NT2/D1 (cell line): ENCODE data around the gene VAMP5.

Experiments used
- DNase-seq: peaks from one replicate; pipeline ENCODE4 v3.0.0-alpha.2; 2011; ENCODE audit warnings: low read depth, low spot score
- H3K27me3 ChIP-seq: 2 replicates; pipeline ENCODE4 v1.6.0; 2011; ENCODE audit warnings: mild to moderate bottlenecking; ENCODE audit not compliant: insufficient read length, insufficient read depth
- H3K36me3 ChIP-seq: 2 replicates; pipeline ENCODE4 v1.6.1; 2011; ENCODE audit warnings: mild to moderate bottlenecking, low read length, mixed read lengths; ENCODE audit not compliant: insufficient read depth, insufficient read length
- H3K4me1 ChIP-seq: 2 replicates; pipeline ENCODE4 v1.5.1; 2011; ENCODE audit not compliant: insufficient read depth, insufficient read length
- H3K4me3 ChIP-seq: 2 replicates; pipeline ENCODE4 v1.5.1; 2011; ENCODE audit warnings: low read depth; ENCODE audit not compliant: insufficient read length
- H3K9ac ChIP-seq: 2 replicates; pipeline ENCODE4 v1.6.0; 2011; ENCODE audit warnings: low read depth; ENCODE audit not compliant: insufficient read length
- H3K9me3 ChIP-seq: 2 replicates; pipeline ENCODE4 v1.5.1; 2011; ENCODE audit warnings: mild to moderate bottlenecking, low read length; ENCODE audit not compliant: insufficient read depth
- SUZ12 ChIP-seq: IDR thresholded peaks from 2 replicates; pipeline ENCODE4 v1.6.1; 2011; ENCODE audit not compliant: insufficient read length, insufficient read depth; ENCODE audit errors: extremely low read depth
- YY1 ChIP-seq: IDR thresholded peaks from 2 replicates; pipeline ENCODE4 v1.6.1; 2011; ENCODE audit not compliant: insufficient read length, insufficient read depth
- ZNF274 ChIP-seq: IDR thresholded peaks from 2 replicates; pipeline ENCODE4 v1.6.1; 2011; ENCODE audit warnings: mild to moderate bottlenecking, low read depth, low read length

Gene VAMP5

DNA sequence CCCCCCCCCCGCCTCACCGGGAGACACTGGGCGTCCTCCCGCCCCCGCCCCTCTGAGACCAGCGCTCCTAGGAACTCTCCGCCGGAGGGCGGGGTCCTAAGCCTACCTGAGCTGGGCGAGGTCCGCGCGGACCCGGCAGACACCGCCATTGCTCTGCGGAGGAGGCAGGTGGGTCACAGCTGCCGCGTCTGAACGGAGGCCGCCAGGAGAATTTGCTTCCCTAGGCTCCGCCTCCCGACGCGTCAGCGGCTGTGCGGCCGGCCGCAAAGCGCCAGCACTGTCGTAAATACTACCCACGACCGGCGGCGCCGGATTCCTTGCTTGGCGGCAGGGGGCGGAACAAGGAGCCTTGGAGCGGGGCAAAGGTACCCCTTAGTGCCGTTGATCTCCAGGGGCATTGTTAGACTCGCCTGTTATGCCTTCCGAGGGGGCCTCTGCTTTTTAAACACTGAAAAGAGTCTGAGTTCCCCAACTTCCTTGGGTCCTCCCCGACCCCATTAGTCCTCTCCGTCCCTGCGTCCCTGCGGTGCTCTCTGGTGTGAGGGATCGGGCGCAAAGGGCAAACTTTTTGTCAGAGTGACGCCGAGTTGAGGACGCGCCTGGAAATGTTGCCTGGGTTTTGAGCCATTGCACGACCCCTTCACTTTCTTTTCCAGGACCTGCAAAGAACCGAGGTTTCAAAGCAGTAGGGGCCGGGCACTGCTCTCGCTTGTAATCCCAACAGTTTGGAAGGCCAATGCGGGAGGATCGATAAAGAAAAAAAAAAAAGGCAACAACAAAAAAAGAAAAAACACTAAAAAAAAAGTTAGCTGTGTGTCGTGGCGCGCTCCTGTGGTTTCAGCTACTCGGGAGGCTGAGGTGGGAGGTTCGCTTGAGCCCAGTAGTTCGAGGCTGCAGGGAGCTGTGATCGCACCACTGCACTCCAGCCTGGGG lies 22.7 kb upstream of the VAMP5 start, which contains the start of gene GGCX:
TSS of gene GGCX (minus strand) at position 214 of the 933 bp plus-strand sequence. CDS start at position 149, 65 bp downstream.
- TF ChIP-seq ZNF274: no peak
- TF ChIP-seq YY1: peak; percentile 51
- TF ChIP-seq SUZ12: no peak
- Histone ChIP-seq H3K4me1 (no peaks in the 10 kb centered on the region), H3K9me3 (no peaks in the 10 kb centered on the region), H3K4me3 (peak within 1 kb of the TSS; percentile 77), H3K9ac (peak within 1 kb of the TSS; percentile 91), H3K27me3 (no peaks in the 10 kb centered on the region), H3K36me3 (peaks cover 23% of the 10 kb centered on the region)
- peak; percentile 95 for DNase-seq

DNA sequence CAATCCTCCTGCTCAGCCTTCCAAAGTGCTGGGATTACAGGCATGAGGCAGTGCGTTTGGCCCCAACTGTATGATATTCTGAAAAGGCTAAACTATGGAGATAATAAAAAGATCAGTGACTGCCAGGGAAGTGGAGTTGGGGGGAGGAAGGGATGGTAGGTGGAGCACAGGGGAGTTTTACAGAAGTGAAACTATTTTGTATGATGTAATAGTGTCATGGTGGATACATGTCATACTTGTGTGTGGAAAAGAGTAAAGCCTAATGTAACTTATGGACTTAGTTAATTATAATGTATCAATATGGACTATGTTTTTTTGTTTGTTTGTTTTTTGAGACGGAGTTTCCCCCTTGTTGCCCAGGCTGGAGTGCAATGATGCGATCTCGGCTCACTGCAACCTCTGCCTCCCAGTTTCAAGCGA lies 20.1 kb upstream of the VAMP5 start:
- no peak for DNase-seq
- Histone ChIP-seq H3K36me3 (peaks cover 3% of the 10 kb centered on the region), H3K4me1 (no peaks in the 10 kb centered on the region), H3K9ac (no peak overlapping the region), H3K4me3 (no peak overlapping the region), H3K9me3 (no peaks in the 10 kb centered on the region), H3K27me3 (peaks cover 9% of the 10 kb centered on the region)
- TF ChIP-seq ZNF274: no peak

DNA sequence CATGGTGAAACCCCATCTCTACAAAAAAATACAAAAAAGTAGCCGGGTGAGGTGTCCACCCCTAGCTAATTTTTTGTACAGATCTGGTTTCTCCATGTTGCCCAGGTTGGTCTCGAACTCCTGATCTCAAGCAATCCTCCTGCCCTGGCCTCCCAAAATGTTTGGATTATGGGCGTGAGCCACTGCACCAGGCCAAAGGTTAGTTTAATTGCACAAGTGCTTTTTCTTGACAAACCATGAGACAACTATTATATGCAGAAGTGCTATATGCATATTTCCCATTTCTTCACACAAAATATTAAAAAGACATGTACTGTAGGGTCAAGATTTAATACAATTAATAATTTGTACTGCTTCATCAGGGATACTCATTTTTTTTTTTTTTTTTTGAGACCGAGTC lies 18.0 kb upstream of the VAMP5 start:
- Histone ChIP-seq H3K9ac (no peak overlapping the region), H3K36me3 (no peaks in the 10 kb centered on the region), H3K27me3 (peaks cover 29% of the 10 kb centered on the region), H3K4me1 (no peaks in the 10 kb centered on the region), H3K4me3 (no peak overlapping the region), H3K9me3 (no peaks in the 10 kb centered on the region)
- no peak for DNase-seq
- TF ChIP-seq ZNF274 (no peak), SUZ12 (no peak), YY1 (no peak)

DNA sequence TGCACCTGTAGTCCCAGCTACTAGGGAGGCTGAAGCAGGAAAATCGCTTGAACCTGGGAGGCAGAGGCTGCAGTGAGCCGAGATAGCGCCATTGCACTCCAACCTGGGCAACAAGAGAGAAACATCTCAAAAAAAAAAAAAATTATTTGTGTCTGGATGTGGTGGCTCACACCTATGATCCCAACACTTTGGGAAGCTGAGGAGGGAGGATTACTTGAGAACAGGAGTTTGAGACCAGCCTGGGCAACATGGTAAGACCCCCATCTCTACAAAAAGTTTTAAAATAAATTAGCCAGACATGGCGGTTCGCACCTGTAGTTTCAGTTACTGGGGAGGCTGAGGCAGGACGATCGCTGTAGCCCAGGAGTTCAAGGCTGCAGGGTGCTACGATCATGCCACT lies 8.5 kb upstream of the VAMP5 start:
- Histone ChIP-seq H3K4me3 (no peak overlapping the region), H3K9ac (no peak overlapping the region)
- no peak for TF ChIP-seq YY1
- no peak for TF ChIP-seq SUZ12
- TF ChIP-seq ZNF274: no peak

DNA sequence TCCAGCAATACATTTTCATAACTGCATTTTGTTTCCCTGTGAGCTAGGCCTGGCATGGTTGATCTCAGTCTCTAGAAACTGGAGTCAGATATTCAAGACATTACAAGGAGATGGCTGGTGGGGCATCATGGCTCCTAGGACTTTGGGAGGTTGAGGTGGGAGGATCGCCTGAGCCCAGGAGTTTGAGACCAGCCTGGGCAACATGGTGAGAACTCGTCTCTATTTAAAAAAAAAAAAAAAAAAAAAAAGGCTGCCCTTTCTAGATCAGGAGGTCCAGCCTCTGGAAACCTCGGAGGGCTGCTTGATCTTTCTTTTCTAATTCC lies 7.2 kb upstream of the VAMP5 start:
- TF ChIP-seq YY1: no peak
- TF ChIP-seq SUZ12: no peak
- TF ChIP-seq ZNF274: no peak
- no peaks in the 10 kb centered on the region for H3K4me1 ChIP-seq
- no peaks in the 10 kb centered on the region for H3K36me3 ChIP-seq
- no peak overlapping the region for H3K9ac ChIP-seq
- DNase-seq: no peak
- no peak overlapping the region for H3K4me3 ChIP-seq
- H3K9me3 ChIP-seq: no peaks in the 10 kb centered on the region
- H3K27me3 ChIP-seq: peaks cover 23% of the 10 kb centered on the region

More for the DNA sequence above, 8.5 kb upstream of the VAMP5 start:
- Histone ChIP-seq H3K9me3 (no peaks in the 10 kb centered on the region), H3K27me3 (peaks cover 28% of the 10 kb centered on the region), H3K36me3 (no peaks in the 10 kb centered on the region), H3K4me1 (no peaks in the 10 kb centered on the region)
- DNase-seq: no peak

DNA sequence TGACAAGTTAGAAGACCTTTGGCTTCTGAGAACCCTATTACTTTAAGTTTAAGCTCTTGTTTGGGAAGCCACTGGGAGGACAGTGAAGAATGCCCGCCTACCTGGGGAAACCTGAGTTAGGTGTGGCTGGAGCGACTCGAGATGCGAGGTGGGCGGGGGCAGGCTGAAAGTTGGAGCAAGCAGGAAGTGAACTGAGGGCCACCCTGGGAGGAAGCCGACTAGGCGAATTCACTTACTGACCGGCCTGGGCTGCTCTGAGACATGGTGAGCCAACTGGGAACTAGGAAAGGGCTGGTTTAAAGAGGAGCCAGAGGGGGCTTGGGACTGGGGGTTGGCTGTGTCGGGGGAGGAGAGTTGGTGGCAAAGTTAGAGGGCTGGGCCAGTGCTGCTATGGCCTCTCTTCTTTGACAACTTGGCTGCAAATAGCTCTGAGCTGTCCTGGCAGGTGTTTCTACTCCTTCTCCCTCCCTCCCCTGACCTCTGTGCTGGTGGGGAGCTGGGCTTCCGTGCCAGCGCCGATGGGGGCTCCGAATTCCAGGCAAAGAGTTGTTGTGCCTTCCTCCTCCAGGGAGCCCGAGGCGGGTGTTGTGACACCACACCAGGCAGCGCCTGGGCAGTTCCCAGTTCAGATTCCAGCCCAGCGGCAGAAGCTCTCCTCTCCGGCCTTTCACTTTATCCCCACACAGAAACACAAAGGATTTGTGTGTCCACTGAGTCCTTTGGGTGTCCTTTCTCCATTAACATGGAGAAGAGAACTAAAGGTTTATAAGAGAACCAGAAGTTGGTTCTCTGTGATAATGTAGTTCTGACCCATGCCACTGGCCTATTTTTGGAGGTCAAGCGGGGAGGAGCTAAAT lies 6.6 kb upstream of the VAMP5 start, which contains the start of gene VAMP8:
TSS of gene VAMP8 (plus strand) at position 201 of the 857 bp plus-strand sequence. CDS start at position 262, 61 bp downstream.
- DNase-seq: no peak
- Histone ChIP-seq H3K9me3 (no peaks in the 10 kb centered on the region), H3K4me3 (peak within 1 kb of the TSS; percentile 21), H3K4me1 (no peaks in the 10 kb centered on the region), H3K9ac (peak within 1 kb of the TSS; percentile 56), H3K36me3 (no peaks in the 10 kb centered on the region), H3K27me3 (peaks cover 28% of the 10 kb centered on the region)
- no peak for TF ChIP-seq YY1
- TF ChIP-seq ZNF274: no peak
- no peak for TF ChIP-seq SUZ12
